ENCODE data around the gene PPP2R5C. TPM values are rescaled to one million over a fixed set of nuclear protein-coding genes. Genes with fewer than 3 reads are reported as not detected.

PPP2R5C gene
- total RNA-seq, 1 donor from 2014 or later = 71.5 TPM

- no peak for TF ChIP-seq CTCF (IDR thresholded peaks at IDR 0.05; ENCODE audit: unreplicated experiment)
- no peak overlapping the region for H3K27ac Mint-ChIP-seq (ENCODE audit: unreplicated experiment)
- no peaks in the 10 kb centered on the region for H3K9me3 Mint-ChIP-seq (ENCODE audit: unreplicated experiment)
- peaks cover 2% of the 10 kb centered on the region for H3K27me3 Mint-ChIP-seq (ENCODE audit: unreplicated experiment)
- peaks cover 12% of the 10 kb centered on the region for H3K36me3 Mint-ChIP-seq (ENCODE audit: low read depth, unreplicated experiment)
- no peak overlapping the region for H3K4me3 Mint-ChIP-seq (ENCODE audit: unreplicated experiment)
- no peak for DNase-seq (ENCODE audit: low spot score)
- H3K4me1 Mint-ChIP-seq (ENCODE audit: unreplicated experiment) = peaks cover 8% of the 10 kb centered on the region
These were observed 58.8 kb downstream of the PPP2R5C start for GRCh38 chr14:101820283-101820798.

GRCh38 chr14:101821528-101821927, 60.0 kb downstream of the PPP2R5C start:
- no peak for TF ChIP-seq CTCF (IDR thresholded peaks at IDR 0.05; ENCODE audit: unreplicated experiment)
- DNase-seq (ENCODE audit: low spot score) = no peak
- Mint-ChIP-seq H3K9me3 (ENCODE audit: unreplicated experiment) (no peaks in the 10 kb centered on the region), H3K36me3 (ENCODE audit: low read depth, unreplicated experiment) (peaks cover 22% of the 10 kb centered on the region), H3K27ac (ENCODE audit: unreplicated experiment) (no peak overlapping the region), H3K27me3 (ENCODE audit: unreplicated experiment) (peaks cover 2% of the 10 kb centered on the region), H3K4me1 (ENCODE audit: unreplicated experiment) (peaks cover 8% of the 10 kb centered on the region), H3K4me3 (ENCODE audit: unreplicated experiment) (no peak overlapping the region)

- Mint-ChIP-seq H3K27ac (ENCODE audit: unreplicated experiment) (peak overlapping the region; percentile 73), H3K4me1 (ENCODE audit: unreplicated experiment) (peaks cover 8% of the 10 kb centered on the region), H3K4me3 (ENCODE audit: unreplicated experiment) (no peak overlapping the region), H3K27me3 (ENCODE audit: unreplicated experiment) (peaks cover 2% of the 10 kb centered on the region), H3K9me3 (ENCODE audit: unreplicated experiment) (no peaks in the 10 kb centered on the region), H3K36me3 (ENCODE audit: low read depth, unreplicated experiment) (peaks cover 27% of the 10 kb centered on the region)
- no peak for DNase-seq (ENCODE audit: low spot score)
- TF ChIP-seq CTCF (IDR thresholded peaks at IDR 0.05; ENCODE audit: unreplicated experiment) = no peak
These were observed 61.6 kb downstream of the PPP2R5C start for GRCh38 chr14:101823066-101823465.

GRCh38 chr14:101823511-101824120, 62.1 kb downstream of the PPP2R5C start:
- Mint-ChIP-seq H3K36me3 (ENCODE audit: low read depth, unreplicated experiment) (peaks cover 27% of the 10 kb centered on the region), H3K27ac (ENCODE audit: unreplicated experiment) (peak overlapping the region; percentile 89), H3K27me3 (ENCODE audit: unreplicated experiment) (peaks cover 2% of the 10 kb centered on the region), H3K4me1 (ENCODE audit: unreplicated experiment) (peaks cover 8% of the 10 kb centered on the region), H3K4me3 (ENCODE audit: unreplicated experiment) (peak overlapping the region; percentile 47), H3K9me3 (ENCODE audit: unreplicated experiment) (no peaks in the 10 kb centered on the region)
- DNase-seq (ENCODE audit: low spot score) = no peak
- no peak for TF ChIP-seq CTCF (IDR thresholded peaks at IDR 0.05; ENCODE audit: unreplicated experiment)

GRCh38 chr14:101824339-101824727, 62.8 kb downstream of the PPP2R5C start:
- Mint-ChIP-seq H3K4me1 (ENCODE audit: unreplicated experiment) (peaks cover 8% of the 10 kb centered on the region), H3K36me3 (ENCODE audit: low read depth, unreplicated experiment) (peaks cover 27% of the 10 kb centered on the region), H3K27ac (ENCODE audit: unreplicated experiment) (no peak overlapping the region), H3K4me3 (ENCODE audit: unreplicated experiment) (no peak overlapping the region), H3K27me3 (ENCODE audit: unreplicated experiment) (peaks cover 2% of the 10 kb centered on the region), H3K9me3 (ENCODE audit: unreplicated experiment) (no peaks in the 10 kb centered on the region)
- no peak for DNase-seq (ENCODE audit: low spot score)
- TF ChIP-seq CTCF (IDR thresholded peaks at IDR 0.05; ENCODE audit: unreplicated experiment) = no peak
